ENCODE results near the gene FAM241B.

FAM241B gene

GRCh38 chr10:69633673-69634635, 3.9 kb downstream of the FAM241B start:
- DNase-seq = no peak

- no peak for DNase-seq
Measured at GRCh38 chr10:69634759-69635425, 4.8 kb downstream of the FAM241B start.

DNA sequence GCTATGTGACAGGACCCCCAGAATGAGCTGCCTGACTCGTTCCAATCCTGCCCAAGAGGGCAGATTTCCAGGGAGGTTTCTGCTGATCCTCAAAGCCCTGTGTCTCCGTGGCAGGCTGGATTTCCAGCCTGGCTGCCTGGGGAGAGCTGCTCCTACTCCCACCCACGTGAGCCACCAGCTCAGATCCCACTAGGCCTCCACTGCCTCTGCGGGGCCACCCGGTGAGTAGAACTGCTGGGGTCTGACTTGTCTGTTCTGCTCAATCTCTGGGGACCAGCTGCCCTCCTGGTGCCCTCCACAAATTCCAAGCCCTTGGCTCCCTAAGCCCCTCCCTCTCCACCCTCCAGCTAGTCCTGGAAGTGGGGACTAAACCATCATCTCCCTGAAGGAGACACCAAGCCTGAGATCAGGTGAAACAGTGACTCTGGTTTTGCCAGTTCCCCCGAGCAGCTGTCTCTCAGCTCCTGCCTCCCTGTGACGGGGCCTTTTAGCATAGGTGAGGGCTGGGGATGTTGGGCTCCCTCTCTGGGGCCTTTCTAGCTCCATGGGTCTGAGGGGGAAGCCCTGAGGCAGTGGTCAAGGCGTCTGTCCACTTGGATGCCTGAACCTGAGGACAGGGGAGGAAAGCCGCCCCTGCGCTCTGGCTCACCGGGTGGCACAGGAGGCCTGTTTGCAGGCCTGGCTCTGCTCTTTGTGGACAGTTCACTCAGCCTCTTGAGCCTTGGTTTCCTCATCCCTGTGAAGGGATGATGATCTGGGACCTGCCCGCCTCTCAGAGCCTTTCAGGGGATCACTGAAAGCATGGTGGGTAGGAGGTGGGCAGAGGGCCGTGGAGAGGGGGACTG, 5.6 kb downstream of the FAM241B start:
- DNase-seq = no peak

DNA sequence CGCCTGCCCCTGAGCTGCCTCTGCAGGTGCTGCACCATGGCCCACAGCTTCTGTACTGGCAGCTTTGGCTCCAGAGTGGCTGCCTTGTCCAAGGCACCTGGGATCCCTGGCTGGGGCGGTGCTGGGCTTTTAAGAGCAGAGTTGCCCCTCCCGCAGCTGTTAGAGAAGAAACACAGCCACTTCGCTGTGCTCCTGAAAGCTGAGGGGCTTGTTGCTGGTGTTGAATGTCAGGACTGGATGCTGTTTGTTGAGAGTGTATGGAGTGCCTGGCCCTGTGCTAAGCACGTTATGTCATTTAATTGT, 6.2 kb downstream of the FAM241B start:
- no peak for DNase-seq

DNA sequence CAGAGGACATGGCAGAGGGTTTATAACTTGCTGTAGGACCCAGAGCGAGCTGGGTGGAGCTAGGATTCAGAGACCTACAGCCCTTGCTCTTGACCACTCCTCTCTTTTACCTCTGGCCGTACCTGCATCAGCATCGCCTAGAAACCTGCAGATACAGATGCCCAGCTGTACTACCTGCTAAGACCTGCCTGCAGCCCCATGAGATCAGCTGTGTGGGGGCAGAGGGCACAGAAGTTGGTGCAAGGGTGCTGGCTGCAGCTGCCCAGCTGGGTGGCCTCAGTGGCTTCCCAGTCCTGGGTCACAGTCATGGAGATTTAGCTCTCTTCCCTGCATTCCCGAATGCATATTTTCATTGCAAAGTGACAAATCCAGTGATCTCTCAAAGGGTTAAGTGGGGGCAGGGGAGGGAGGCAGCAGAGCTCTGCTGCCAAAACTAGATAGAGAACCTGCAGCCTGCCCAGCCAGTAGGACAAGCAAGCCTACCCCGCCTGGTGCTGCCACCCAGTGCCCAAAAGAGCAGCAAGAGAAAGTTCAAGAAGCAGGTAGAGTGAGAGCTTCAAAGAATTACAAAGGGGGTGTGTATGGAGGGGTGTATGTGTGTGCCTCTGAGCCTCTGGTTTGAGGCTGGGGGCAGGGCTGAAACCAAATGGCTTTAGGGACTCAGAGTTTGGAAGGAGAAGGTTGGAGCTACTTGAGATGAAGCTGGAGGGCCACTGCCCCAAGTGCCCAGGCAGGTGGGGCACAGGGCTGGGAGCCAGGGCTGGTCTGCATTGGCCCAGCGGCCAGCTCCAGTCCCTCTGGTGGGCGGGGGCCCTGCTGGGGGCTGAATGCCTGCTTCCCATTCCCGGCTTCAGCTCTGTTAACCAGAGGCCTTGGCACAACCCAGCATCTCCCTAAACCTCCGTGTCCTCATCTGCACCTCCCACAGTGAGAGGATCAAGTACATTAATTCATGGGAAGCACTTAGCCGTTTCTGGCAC, 6.9 kb downstream of the FAM241B start:
- DNase-seq = peak in 10 of 56 donors; percentile 9 to 44 (median 20)

- DNase-seq = no peak
Measured at GRCh38 chr10:69638642-69639041, 8.6 kb downstream of the FAM241B start.

DNA sequence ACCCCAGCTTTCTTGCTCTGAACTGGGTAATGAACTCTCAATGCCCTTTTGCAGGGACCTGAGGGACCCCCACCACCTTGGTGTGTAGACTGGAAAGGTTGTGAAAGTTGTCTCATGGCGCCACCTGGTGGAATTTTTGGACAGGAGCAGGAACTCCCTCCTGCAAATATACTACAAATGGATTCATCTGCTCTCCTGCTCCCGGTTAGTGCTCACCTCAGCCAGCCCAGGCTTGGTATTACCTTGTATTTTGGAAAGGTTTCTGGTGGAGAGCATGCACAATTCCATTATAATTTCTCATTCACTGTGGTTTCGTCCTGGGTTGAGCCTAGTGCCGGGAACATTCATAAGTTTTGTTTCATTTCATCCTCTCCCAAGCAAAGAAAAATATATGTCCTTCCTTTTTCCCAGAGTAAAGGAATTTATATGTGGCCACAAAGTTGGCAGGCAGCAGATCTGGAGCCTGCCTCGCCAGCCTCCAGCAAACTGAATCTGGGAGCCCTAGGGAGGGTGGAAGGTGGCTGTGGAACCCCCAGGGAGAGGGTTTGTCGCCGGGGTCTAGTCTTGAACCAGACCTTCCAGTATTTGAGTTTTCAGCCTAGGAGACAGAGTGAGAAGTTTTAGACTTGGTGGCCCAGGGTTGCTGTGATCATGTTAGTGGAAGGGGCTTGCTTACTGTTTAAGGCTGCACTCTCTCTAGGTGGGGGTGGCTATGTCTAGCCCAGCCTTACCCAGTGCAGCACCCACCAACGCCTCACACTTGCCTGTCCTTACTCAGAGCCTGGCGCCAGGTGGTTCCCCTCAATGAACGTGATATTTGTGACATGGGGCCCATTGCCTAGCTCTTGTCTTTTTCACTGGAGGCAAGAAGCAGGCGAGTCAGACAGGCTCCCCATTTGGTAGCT, 9.5 kb downstream of the FAM241B start:
- DNase-seq = peak in 43 of 56 donors; percentile 3 to 85 (median 40)

GRCh38 chr10:69640196-69640980, 10.3 kb downstream of the FAM241B start:
- peak in 8 of 56 donors; percentile 8 to 46 (median 19) for DNase-seq

- DNase-seq = no peak
Measured at GRCh38 chr10:69641261-69641980, 11.4 kb downstream of the FAM241B start.

DNA sequence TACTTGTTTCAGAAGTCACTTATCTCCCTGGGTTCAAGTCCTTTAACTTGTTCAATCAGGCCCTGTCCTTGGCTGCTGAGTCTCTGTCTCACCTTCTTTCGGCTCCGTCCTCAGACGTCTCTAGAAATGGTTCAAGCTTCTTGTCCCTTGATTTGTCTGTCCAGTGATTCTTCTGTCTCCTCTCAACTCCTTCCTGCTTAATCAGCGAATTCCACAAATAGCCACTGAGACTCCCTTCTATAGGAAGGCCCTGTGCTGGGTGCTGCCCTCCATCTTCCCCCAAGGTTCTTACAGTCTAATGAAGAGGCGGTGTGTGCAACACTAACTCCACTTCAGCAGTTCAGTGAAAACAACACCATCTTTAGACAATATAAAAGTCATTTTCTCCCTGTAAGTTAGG, 12.7 kb downstream of the FAM241B start:
- no peak for DNase-seq

DNA sequence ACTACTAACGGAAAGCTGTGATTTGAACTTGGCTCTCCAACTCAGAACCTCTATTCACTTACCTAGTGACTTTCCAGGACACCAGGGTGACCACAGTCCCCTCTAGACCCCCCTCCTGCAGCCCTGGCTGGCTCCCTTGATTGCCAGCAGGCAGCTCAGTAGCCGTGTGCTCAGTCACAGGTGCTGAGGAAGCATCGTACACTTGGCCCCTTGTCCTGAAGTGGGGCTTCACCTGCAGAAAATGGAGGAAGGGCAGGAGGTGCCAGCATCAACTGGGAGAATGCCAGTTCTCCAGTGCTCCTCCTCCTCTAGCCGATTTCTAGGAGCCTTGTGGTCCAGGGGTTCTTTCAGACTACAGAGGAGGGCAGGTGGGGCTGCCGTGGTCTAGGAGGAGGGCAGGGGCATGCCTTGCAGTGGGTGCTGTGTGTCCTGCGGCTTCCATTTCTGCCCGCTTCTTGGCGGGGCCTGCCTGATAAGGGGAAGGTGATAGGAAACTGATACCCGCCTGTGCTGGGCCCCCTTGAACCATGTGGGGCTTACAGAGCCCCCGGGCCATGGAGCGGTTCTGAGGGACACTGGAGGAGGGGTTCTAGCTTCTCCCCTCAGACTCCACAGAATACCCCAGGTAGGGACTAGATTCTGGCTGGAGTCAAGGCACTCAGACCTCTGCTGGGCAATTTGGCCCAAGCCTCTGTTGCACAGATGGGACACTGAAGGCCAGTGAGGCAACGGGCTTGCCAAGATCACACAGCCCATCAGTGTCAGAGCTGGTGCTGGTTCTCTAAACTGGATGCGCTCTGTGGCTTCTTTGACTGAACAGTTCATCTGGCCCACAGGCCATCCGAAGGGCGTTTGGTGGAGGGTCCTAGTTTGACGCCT, 14.0 kb downstream of the FAM241B start:
- no peak for DNase-seq

GRCh38 chr10:69644658-69645295, 14.7 kb downstream of the FAM241B start:
- peak in 44 of 56 donors; percentile 11 to 84 (median 54) for DNase-seq

DNA sequence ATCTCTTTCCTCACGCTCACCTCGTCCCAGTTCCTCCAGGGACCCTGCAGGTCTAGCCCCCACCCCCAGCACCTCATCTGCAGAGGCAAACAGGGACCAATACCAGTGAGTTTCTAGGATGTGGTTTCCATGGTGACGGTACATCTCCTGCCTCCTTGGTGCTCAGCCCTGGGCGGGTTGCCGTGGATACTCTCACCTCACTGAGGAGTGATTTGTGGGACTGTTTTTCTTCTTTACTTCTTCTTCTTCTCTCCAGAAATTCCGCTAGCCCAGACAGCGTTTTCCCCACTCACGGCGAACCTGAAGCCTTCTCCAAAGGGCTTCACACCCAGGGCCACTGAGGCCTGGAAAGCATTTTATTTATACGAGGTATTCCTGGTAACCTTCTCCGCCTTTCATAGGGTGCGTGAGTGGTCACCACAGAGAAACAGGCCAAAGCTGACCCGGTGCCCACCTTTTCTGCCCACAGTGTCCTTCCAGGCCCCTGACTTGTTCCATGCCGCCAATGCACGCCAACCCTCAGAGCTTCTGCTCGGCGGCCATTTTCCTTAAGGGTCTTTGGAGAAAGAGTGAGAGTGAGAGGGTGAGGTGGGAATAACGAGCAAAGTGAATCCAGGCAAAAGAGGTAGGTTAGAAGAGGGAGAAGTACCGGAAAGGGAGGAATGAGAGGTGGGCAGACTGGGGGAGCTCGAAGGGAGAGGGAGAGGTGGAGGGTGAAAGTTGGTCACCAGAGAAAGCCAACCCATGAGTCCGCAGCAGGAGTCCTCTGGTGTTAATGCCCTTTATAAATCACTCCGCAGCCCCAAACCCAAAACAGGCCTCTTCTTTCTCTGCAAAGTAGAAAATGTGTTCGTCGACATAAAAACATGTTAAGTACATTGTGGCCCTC, 15.5 kb downstream of the FAM241B start:
- DNase-seq = peak in 39 of 56 donors; percentile 4 to 87 (median 59)

GRCh38 chr10:69646185-69647060, 16.4 kb downstream of the FAM241B start:
- DNase-seq = no peak

Data from nucleus accumbens (tissue), 56 donors.